DOHH2 (cell line): ENCODE data around the gene MCF2L2.

Experiments
- H3F3A ChIP-seq: fragments of 200-600 bp; sonication (generic), shearing (Covaris generic); 2 replicates; pipeline ENCODE4 v1.6.0; 2016; ENCODE audit warnings: antibody characterized with exemption, mild to moderate bottlenecking; ENCODE audit not compliant: control insufficient read depth, insufficient read depth
- H3K27ac ChIP-seq: fragments of 200-600 bp; sonication (generic); 2 replicates; pipeline ENCODE4 v1.5.1; 2014; ENCODE audit warnings: low read depth, mild to moderate bottlenecking, low read length, moderate library complexity
- H3K27me3 ChIP-seq: fragments of 200-600 bp; sonication (generic); 2 replicates; pipeline ENCODE4 v1.6.1; 2014; ENCODE audit warnings: mild to moderate bottlenecking, low read length, mixed read lengths; ENCODE audit not compliant: control insufficient read depth
- H3K36me3 ChIP-seq: fragments of 200-600 bp; sonication (generic); 2 replicates; pipeline ENCODE4 v1.6.1; 2014; ENCODE audit warnings: mild to moderate bottlenecking, low read length, moderate library complexity, mixed read lengths; ENCODE audit not compliant: control insufficient read depth
- H3K4me1 ChIP-seq: fragments of 200-600 bp; sonication (generic); 2 replicates; pipeline ENCODE4 v1.6.1; 2014; ENCODE audit warnings: mild to moderate bottlenecking, low read length, mixed read lengths; ENCODE audit not compliant: control insufficient read depth
- H3K4me2 ChIP-seq: fragments of 200-600 bp; sonication (generic); 2 replicates; pipeline ENCODE4 v1.6.0; 2014; ENCODE audit warnings: mild to moderate bottlenecking, low read length, moderate library complexity
- H3K4me3 ChIP-seq: fragments of 200-600 bp; sonication (generic); 2 replicates; pipeline ENCODE4 v1.5.1; 2014; ENCODE audit warnings: mild to moderate bottlenecking, low read length, mixed read lengths
- H3K79me2 ChIP-seq: fragments of 200-600 bp; sonication (generic); 2 replicates; pipeline ENCODE4 v1.6.1; 2014; ENCODE audit warnings: mild to moderate bottlenecking, low read length, mixed read lengths; ENCODE audit not compliant: control insufficient read depth
- H3K9me2 ChIP-seq: fragments of 200-600 bp; sonication (generic); replicated peaks from 2 replicates; pipeline ENCODE4 v1.6.1; 2014; ENCODE audit warnings: mild to moderate bottlenecking, low read length, mixed read lengths; ENCODE audit not compliant: control insufficient read depth
- H3K9me3 ChIP-seq: fragments of 200-600 bp; sonication (generic); 2 replicates; pipeline ENCODE4 v1.6.1; 2014; ENCODE audit warnings: antibody characterized with exemption, low read length, mixed read lengths; ENCODE audit not compliant: control insufficient read depth, insufficient read depth
- H4K20me1 ChIP-seq: fragments of 200-600 bp; sonication (generic); 2 replicates; pipeline ENCODE4 v1.6.0; 2014; ENCODE audit warnings: low read depth, mild to moderate bottlenecking, antibody characterized with exemption, low read length, moderate library complexity; ENCODE audit not compliant: control insufficient read depth, insufficient read depth
- EZH2phosphoT487 ChIP-seq: fragments of 200-600 bp; sonication (generic); IDR thresholded peaks from 2 replicates; pipeline ENCODE4 v1.6.1; 2017; ENCODE audit warnings: borderline replicate concordance, mild to moderate bottlenecking, antibody characterized with exemption, low read length, moderate library complexity, mixed read lengths
- TF ChIP-seq, protein P1 (sequence below): fragments of 200-600 bp; sonication (generic); IDR thresholded peaks from one replicate; pipeline ENCODE4 v1.5.1; 2014; ENCODE audit warnings: antibody characterized with exemption, mild to moderate bottlenecking, low read depth, low read length; ENCODE audit not compliant: poor library complexity, severe bottlenecking

The MCF2L2 gene

GRCh38 chr3:183229178-183229577 lies 199.2 kb downstream of the MCF2L2 start:
- Histone ChIP-seq H3K4me3 (no peak overlapping the region), H3K79me2 (no peaks in the 10 kb centered on the region), H3K36me3 (no peaks in the 10 kb centered on the region), H3K27ac (no peak overlapping the region), H4K20me1 (no peaks in the 10 kb centered on the region), H3K27me3 (peaks cover 22% of the 10 kb centered on the region), H3K4me1 (no peaks in the 10 kb centered on the region), H3F3A (no peaks in the 10 kb centered on the region), H3K9me3 (no peaks in the 10 kb centered on the region), H3K4me2 (no peak overlapping the region), H3K9me2 (no peaks in the 10 kb centered on the region)
- no peak for TF ChIP-seq EZH2phosphoT487
- TF ChIP-seq, protein P1, sequence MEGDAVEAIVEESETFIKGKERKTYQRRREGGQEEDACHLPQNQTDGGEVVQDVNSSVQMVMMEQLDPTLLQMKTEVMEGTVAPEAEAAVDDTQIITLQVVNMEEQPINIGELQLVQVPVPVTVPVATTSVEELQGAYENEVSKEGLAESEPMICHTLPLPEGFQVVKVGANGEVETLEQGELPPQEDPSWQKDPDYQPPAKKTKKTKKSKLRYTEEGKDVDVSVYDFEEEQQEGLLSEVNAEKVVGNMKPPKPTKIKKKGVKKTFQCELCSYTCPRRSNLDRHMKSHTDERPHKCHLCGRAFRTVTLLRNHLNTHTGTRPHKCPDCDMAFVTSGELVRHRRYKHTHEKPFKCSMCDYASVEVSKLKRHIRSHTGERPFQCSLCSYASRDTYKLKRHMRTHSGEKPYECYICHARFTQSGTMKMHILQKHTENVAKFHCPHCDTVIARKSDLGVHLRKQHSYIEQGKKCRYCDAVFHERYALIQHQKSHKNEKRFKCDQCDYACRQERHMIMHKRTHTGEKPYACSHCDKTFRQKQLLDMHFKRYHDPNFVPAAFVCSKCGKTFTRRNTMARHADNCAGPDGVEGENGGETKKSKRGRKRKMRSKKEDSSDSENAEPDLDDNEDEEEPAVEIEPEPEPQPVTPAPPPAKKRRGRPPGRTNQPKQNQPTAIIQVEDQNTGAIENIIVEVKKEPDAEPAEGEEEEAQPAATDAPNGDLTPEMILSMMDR = no peak

GRCh38 chr3:183227586-183227985 lies 200.8 kb downstream of the MCF2L2 start:
- H3K27me3 ChIP-seq = peaks cover 22% of the 10 kb centered on the region
- H3F3A ChIP-seq = no peaks in the 10 kb centered on the region
- no peaks in the 10 kb centered on the region for H3K9me3 ChIP-seq
- no peak overlapping the region for H3K4me2 ChIP-seq
- H3K4me3 ChIP-seq = no peak overlapping the region
- TF ChIP-seq EZH2phosphoT487 = no peak
- TF ChIP-seq, protein P1 = no peak
- H4K20me1 ChIP-seq = no peaks in the 10 kb centered on the region
- H3K9me2 ChIP-seq = no peaks in the 10 kb centered on the region
- no peaks in the 10 kb centered on the region for H3K4me1 ChIP-seq
- no peak overlapping the region for H3K27ac ChIP-seq
- no peaks in the 10 kb centered on the region for H3K36me3 ChIP-seq
- H3K79me2 ChIP-seq = no peaks in the 10 kb centered on the region

GRCh38 chr3:183226333-183226890 lies 202.0 kb downstream of the MCF2L2 start:
- no peaks in the 10 kb centered on the region for H3K79me2 ChIP-seq
- H3K36me3 ChIP-seq = no peaks in the 10 kb centered on the region
- no peak overlapping the region for H3K27ac ChIP-seq
- no peaks in the 10 kb centered on the region for H4K20me1 ChIP-seq
- TF ChIP-seq, protein P1 = no peak
- TF ChIP-seq EZH2phosphoT487 = no peak
- H3K9me2 ChIP-seq = no peaks in the 10 kb centered on the region
- no peak overlapping the region for H3K4me2 ChIP-seq
- H3K27me3 ChIP-seq = peaks cover 18% of the 10 kb centered on the region
- H3F3A ChIP-seq = no peaks in the 10 kb centered on the region
- no peaks in the 10 kb centered on the region for H3K4me1 ChIP-seq
- H3K9me3 ChIP-seq = no peaks in the 10 kb centered on the region
- H3K4me3 ChIP-seq = no peak overlapping the region
